SU-DHL-6 (cell line): ENCODE data around the gene CBFA2T2.

ENCODE experiments used
- EZH2phosphoT487 ChIP-seq: fragments of 200-600 bp; sonication (generic), shearing (Covaris generic); conservative IDR thresholded peaks from 2 replicates; pipeline ENCODE4 v1.6.1; 2018; ENCODE audit warnings: mild to moderate bottlenecking, antibody characterized with exemption, low read length, moderate library complexity, mixed read lengths
- TF ChIP-seq, protein P1 (sequence below): fragments of 200-600 bp; sonication (generic); IDR thresholded peaks from one replicate; pipeline ENCODE4 v1.5.1; 2017; ENCODE audit warnings: antibody characterized with exemption, mild to moderate bottlenecking, low read length, moderate library complexity; ENCODE audit not compliant: insufficient read depth, poor library complexity, severe bottlenecking

DNA sequence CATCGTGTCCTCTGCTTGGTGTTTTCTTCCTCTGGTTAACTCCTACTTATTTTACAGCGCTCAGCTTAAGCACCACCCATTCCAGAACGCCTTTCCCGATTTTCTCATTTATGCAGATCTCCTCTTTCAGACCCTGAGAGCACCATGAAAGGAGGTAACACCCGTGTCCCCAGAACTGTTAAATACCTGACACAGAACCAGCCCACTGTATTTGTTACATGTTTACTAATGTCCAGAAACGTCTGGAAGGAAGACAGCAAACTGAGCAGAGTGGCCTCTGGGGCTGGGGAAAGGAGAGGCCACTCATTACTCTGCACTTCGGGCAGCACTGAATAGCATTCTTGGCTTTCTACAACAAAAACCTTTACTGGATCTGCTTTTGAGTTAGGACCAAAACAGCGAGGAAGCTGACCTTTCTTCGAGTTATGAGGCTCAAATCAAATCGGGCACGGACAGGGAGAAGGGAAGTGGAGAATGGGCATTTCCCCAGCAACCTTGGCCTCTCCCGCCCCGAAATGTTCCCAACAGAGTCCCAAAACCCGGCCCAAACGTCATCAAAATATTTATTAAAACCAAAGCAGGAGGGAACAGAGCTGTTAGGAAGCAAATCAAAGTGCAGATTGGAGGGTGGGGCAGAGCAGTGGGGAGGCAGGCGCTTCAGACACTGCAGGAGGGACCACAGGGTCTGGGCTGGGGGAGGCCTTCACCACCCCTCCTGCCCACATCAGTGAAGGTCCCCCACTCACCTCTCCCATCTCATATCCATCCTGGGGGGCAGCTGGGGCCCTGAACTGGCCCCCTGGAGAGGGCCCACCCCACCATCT, 185.5 kb downstream of the CBFA2T2 start:
- TF ChIP-seq, protein P1, sequence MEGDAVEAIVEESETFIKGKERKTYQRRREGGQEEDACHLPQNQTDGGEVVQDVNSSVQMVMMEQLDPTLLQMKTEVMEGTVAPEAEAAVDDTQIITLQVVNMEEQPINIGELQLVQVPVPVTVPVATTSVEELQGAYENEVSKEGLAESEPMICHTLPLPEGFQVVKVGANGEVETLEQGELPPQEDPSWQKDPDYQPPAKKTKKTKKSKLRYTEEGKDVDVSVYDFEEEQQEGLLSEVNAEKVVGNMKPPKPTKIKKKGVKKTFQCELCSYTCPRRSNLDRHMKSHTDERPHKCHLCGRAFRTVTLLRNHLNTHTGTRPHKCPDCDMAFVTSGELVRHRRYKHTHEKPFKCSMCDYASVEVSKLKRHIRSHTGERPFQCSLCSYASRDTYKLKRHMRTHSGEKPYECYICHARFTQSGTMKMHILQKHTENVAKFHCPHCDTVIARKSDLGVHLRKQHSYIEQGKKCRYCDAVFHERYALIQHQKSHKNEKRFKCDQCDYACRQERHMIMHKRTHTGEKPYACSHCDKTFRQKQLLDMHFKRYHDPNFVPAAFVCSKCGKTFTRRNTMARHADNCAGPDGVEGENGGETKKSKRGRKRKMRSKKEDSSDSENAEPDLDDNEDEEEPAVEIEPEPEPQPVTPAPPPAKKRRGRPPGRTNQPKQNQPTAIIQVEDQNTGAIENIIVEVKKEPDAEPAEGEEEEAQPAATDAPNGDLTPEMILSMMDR = no peak
- TF ChIP-seq EZH2phosphoT487 = no peak
